Transverse colon (tissue), 3 donors: ENCODE results near the gene CACNB2.

ENCODE experiments used
- POLR2A ChIP-seq: fragments of 450-650 bp; IDR thresholded peaks from one replicate; pipeline ENCODE4 v1.6.1; 2016; ENCODE audit warnings: antibody characterized with exemption, mild to moderate bottlenecking, moderate library complexity
- TF ChIP-seq, protein P1 (sequence below), 5 experiments: fragments of 200-600 bp in 3 of 5; fragments of 450-650 bp in 2 of 5; sonication (generic) in 3 of 5; IDR thresholded peaks; 1 replicate in 2 of 5; 2 replicates in 3 of 5; pipeline ENCODE4 v1.5.1; 2016 to 2017; ENCODE audit warnings: antibody characterized with exemption in 5 of 5, inconsistent platforms in 3 of 5, mild to moderate bottlenecking in 2 of 5, moderate library complexity in 1 of 5

DNA sequence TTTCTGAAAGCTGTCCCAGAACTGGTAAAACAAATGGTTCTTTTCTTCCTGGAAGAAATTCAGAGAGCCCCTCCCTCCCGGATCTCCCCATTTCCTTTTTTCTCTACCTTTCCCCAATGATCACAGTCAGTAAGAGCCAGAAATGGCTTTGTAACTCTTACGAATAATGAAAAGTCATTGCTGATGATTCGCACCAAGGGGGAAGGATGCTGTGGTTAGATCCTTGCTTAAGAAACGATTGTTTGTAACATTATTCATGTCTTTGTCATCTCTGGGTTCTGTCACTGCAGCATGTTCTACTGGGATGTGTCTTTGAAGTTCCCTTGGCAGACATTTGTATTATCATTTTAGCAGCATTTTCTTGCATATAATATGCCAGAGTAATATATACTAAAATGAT is 138.9 kb downstream of the CACNB2 start:
- TF ChIP-seq, protein P1, sequence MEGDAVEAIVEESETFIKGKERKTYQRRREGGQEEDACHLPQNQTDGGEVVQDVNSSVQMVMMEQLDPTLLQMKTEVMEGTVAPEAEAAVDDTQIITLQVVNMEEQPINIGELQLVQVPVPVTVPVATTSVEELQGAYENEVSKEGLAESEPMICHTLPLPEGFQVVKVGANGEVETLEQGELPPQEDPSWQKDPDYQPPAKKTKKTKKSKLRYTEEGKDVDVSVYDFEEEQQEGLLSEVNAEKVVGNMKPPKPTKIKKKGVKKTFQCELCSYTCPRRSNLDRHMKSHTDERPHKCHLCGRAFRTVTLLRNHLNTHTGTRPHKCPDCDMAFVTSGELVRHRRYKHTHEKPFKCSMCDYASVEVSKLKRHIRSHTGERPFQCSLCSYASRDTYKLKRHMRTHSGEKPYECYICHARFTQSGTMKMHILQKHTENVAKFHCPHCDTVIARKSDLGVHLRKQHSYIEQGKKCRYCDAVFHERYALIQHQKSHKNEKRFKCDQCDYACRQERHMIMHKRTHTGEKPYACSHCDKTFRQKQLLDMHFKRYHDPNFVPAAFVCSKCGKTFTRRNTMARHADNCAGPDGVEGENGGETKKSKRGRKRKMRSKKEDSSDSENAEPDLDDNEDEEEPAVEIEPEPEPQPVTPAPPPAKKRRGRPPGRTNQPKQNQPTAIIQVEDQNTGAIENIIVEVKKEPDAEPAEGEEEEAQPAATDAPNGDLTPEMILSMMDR (IDR thresholded peaks at IDR 0.05): no peak
- TF ChIP-seq POLR2A: no peak
